ENCODE measurements around the gene IMPA2. TPM values are rescaled to one million over a fixed set of nuclear protein-coding genes. Genes with fewer than 3 reads are reported as not detected.
A peak's percentile ranks its signal among the peaks of the same experiment; 100 is the strongest.
"Not testable (repeated sequence)": the region's sequence is repeated elsewhere in the genome, so short reads cannot be mapped to it uniquely, and the experiment has no call there.

Gene IMPA2
- total RNA-seq, 1 experiment from 2014 or later: 37.6 TPM

GRCh38 chr18:12074736-12075135, 93.4 kb downstream of the IMPA2 start:
- Histone ChIP-seq H3K9me3 (ENCODE audit: control insufficient read depth, insufficient read depth, low read depth, low read length) (no peaks in the 10 kb centered on the region), H3K4me3 (ENCODE audit: low read depth in 2 of 2, low read length in 2 of 2) (no peak overlapping the region), H3K27ac (ENCODE audit: low read length) (no peak overlapping the region), H3K4me1 (ENCODE audit: control insufficient read depth, insufficient read depth, low read length) (no peaks in the 10 kb centered on the region), H3K27me3 (ENCODE audit: control insufficient read depth, insufficient read depth, low read length) (no peaks in the 10 kb centered on the region), H3K36me3 (ENCODE audit: control insufficient read depth, insufficient read depth, low read length) (no peaks in the 10 kb centered on the region)
- intact Hi-C loops (cut with micrococcal nuclease; ENCODE audit: unreplicated experiment) (no loop called here), in situ Hi-C loops (cut with HindIII; ENCODE audit: low pct_unique_long_range_greater_than_20kb, low sequenced_read_pairs) (no loop called here)
- ATAC-seq (peak; percentile 69; the same call in 1 of the 2 replicates), DNase-seq (ENCODE audit: low read depth, low spot score) (no peak)
- BruUV-seq (replicated peaks): no TSS peak
- ChIA-PET POLR2A (no interaction called here), CTCF (no interaction called here)
- no peak for TF ChIP-seq TCF7L2 (IDR thresholded peaks at IDR 0.05; ENCODE audit: low read depth, low read length)
- TF ChIP-seq CTCF (IDR thresholded peaks at IDR 0.05): peak; percentile 43
- no peak for TF ChIP-seq REST (IDR thresholded peaks at IDR 0.05; ENCODE audit: insufficient read depth in 1 of 2, low read depth in 2 of 2, low read length in 1 of 2)
- no peak for TF ChIP-seq POLR2AphosphoS5 (IDR thresholded peaks at IDR 0.05; ENCODE audit: low read depth, low read length)
- no peak for TF ChIP-seq SIN3A (IDR thresholded peaks at IDR 0.05; ENCODE audit: borderline replicate concordance, insufficient read depth, low read depth, low read length)

GRCh38 chr18:12076424-12077140, 95.3 kb downstream of the IMPA2 start:
- Histone ChIP-seq H3K27me3 (ENCODE audit: control insufficient read depth, insufficient read depth, low read length) (no peaks in the 10 kb centered on the region), H3K27ac (ENCODE audit: low read length) (peak overlapping the region; percentile 20; the same call in 1 of the 2 replicates), H3K4me3 (ENCODE audit: low read depth in 2 of 2, low read length in 2 of 2) (peak overlapping the region; percentile 33 to 40), H3K9me3 (ENCODE audit: control insufficient read depth, insufficient read depth, low read depth, low read length) (no peaks in the 10 kb centered on the region), H3K36me3 (ENCODE audit: control insufficient read depth, insufficient read depth, low read length) (no peaks in the 10 kb centered on the region), H3K4me1 (ENCODE audit: control insufficient read depth, insufficient read depth, low read length) (no peaks in the 10 kb centered on the region)
- TF ChIP-seq CTCF (IDR thresholded peaks at IDR 0.05) (no peak), POLR2AphosphoS5 (IDR thresholded peaks at IDR 0.05; ENCODE audit: low read depth, low read length) (no peak), REST (IDR thresholded peaks at IDR 0.05; ENCODE audit: insufficient read depth in 1 of 2, low read depth in 2 of 2, low read length in 1 of 2) (no peak), SIN3A (IDR thresholded peaks at IDR 0.05; ENCODE audit: borderline replicate concordance, insufficient read depth, low read depth, low read length) (no peak), TCF7L2 (IDR thresholded peaks at IDR 0.05; ENCODE audit: low read depth, low read length) (no peak)
- POLR2A ChIA-PET: no interaction called here
- ATAC-seq (peak; percentile 94), DNase-seq (ENCODE audit: low read depth, low spot score) (no peak)
- BruUV-seq (replicated peaks): no TSS peak
- intact Hi-C loops (cut with micrococcal nuclease; ENCODE audit: unreplicated experiment) (no loop called here), in situ Hi-C loops (cut with HindIII; ENCODE audit: low pct_unique_long_range_greater_than_20kb, low sequenced_read_pairs) (no loop called here)
- CTCF ChIA-PET: no interaction called here

GRCh38 chr18:12077994-12078393, 96.7 kb downstream of the IMPA2 start:
- DNase-seq (ENCODE audit: low read depth, low spot score); ATAC-seq; H3K4me1 ChIP-seq (ENCODE audit: control insufficient read depth, insufficient read depth, low read length); H3K27ac ChIP-seq (ENCODE audit: low read length); H3K36me3 ChIP-seq (ENCODE audit: control insufficient read depth, insufficient read depth, low read length); BruUV-seq (replicated peaks); CTCF ChIA-PET; H3K4me3 ChIP-seq (ENCODE audit: low read depth in 2 of 2, low read length in 2 of 2); in situ Hi-C loops (cut with HindIII; ENCODE audit: low pct_unique_long_range_greater_than_20kb, low sequenced_read_pairs); intact Hi-C loops (cut with micrococcal nuclease; ENCODE audit: unreplicated experiment); H3K27me3 ChIP-seq (ENCODE audit: control insufficient read depth, insufficient read depth, low read length); H3K9me3 ChIP-seq (ENCODE audit: control insufficient read depth, insufficient read depth, low read depth, low read length); POLR2A ChIA-PET: not testable (repeated sequence)
